ENCODE results near the gene VPS26B. TPM values are rescaled to one million over a fixed set of nuclear protein-coding genes. Genes with fewer than 3 reads are reported as not detected.
"Not testable (repeated sequence)": the region's sequence is repeated elsewhere in the genome, so short reads cannot be mapped to it uniquely, and the experiment has no call there.

VPS26B gene
- total RNA-seq, 1 donor from 2014 or later: 50.4 TPM

- H3K4me3 Mint-ChIP-seq (ENCODE audit: unreplicated experiment): no peak overlapping the region
- H3K27ac Mint-ChIP-seq (ENCODE audit: unreplicated experiment): no peak overlapping the region
- no peaks in the 10 kb centered on the region for H3K27me3 Mint-ChIP-seq (ENCODE audit: low read depth)
- H3K4me1 Mint-ChIP-seq (ENCODE audit: low read depth): peaks cover 22% of the 10 kb centered on the region
- no peak for DNase-seq (ENCODE audit: low spot score)
- H3K36me3 Mint-ChIP-seq (ENCODE audit: low read depth): peaks cover 3% of the 10 kb centered on the region
- TF ChIP-seq, protein P1, sequence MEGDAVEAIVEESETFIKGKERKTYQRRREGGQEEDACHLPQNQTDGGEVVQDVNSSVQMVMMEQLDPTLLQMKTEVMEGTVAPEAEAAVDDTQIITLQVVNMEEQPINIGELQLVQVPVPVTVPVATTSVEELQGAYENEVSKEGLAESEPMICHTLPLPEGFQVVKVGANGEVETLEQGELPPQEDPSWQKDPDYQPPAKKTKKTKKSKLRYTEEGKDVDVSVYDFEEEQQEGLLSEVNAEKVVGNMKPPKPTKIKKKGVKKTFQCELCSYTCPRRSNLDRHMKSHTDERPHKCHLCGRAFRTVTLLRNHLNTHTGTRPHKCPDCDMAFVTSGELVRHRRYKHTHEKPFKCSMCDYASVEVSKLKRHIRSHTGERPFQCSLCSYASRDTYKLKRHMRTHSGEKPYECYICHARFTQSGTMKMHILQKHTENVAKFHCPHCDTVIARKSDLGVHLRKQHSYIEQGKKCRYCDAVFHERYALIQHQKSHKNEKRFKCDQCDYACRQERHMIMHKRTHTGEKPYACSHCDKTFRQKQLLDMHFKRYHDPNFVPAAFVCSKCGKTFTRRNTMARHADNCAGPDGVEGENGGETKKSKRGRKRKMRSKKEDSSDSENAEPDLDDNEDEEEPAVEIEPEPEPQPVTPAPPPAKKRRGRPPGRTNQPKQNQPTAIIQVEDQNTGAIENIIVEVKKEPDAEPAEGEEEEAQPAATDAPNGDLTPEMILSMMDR (IDR thresholded peaks at IDR 0.05): no peak
- H3K9me3 Mint-ChIP-seq (ENCODE audit: low read depth): no peaks in the 10 kb centered on the region
Measured at GRCh38 chr11:134250675-134251074, 26.2 kb downstream of the VPS26B start.

- TF ChIP-seq, protein P1 (IDR thresholded peaks at IDR 0.05): no peak
- H3K27me3 Mint-ChIP-seq (ENCODE audit: low read depth): no peaks in the 10 kb centered on the region
- H3K4me3 Mint-ChIP-seq (ENCODE audit: unreplicated experiment): peak overlapping the region; percentile 86
- no peak for DNase-seq (ENCODE audit: low spot score)
- H3K36me3 Mint-ChIP-seq (ENCODE audit: low read depth): peaks cover 5% of the 10 kb centered on the region
- H3K27ac Mint-ChIP-seq (ENCODE audit: unreplicated experiment): peak overlapping the region; percentile 78
- no peaks in the 10 kb centered on the region for H3K9me3 Mint-ChIP-seq (ENCODE audit: low read depth)
- H3K4me1 Mint-ChIP-seq (ENCODE audit: low read depth): peaks cover 22% of the 10 kb centered on the region
Measured at GRCh38 chr11:134252346-134253187, 28.1 kb downstream of the VPS26B start.

DNA sequence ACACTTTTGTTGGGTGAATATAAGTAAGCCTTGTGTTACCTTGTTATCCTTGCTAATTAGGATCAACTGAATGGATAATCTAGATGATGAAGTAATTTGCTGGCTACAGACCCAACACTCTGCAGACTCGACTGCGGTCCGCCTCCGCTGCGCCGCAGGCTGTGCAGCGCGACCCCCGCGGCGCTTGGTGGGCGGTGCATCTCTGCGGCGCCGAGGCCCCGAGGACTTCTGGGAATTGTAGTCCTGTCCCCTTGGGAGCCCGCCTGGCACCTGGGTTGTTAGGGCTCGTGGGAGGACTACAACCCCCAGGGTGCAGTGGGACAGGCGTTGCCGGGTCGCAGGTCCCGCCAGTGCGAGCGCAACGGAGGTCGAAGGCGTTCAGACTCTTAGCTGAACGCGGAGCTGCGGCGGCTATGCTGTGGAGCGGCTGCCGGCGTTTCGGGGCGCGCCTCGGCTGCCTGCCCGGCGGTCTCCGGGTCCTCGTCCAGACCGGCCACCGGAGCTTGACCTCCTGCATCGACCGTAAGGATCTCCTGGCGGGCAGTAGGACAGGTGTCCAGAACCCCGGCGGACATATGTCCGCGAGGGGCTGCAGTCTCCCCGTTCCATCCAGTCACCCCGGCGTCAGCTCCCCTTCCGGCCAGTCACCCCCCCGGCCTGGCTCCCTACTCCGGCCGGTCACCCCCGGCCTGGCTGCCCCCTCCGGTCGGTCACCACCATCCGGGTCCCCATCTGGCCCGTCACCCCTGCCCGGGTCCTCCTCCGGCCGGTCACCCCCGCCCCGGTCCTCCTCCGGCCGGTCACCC is 28.9 kb downstream of the VPS26B start, which contains the start of the genes ACAD8 and THYN1:
TSS of gene ACAD8 (plus strand) at position 381 of the 806 bp plus-strand sequence. CDS start at position 414, 33 bp downstream.
TSS of gene THYN1 (minus strand) at position 165 of the 806 bp plus-strand sequence. CDS start 470 bp downstream, outside the sequence.
- H3K9me3 Mint-ChIP-seq (ENCODE audit: low read depth): no peaks in the 10 kb centered on the region
- peaks cover 22% of the 10 kb centered on the region for H3K4me1 Mint-ChIP-seq (ENCODE audit: low read depth)
- H3K27ac Mint-ChIP-seq (ENCODE audit: unreplicated experiment): peak within 1 kb of the TSS; percentile 78
- DNase-seq (ENCODE audit: low spot score): peak; percentile 98
- peak within 1 kb of the TSS; percentile 86 for H3K4me3 Mint-ChIP-seq (ENCODE audit: unreplicated experiment)
- H3K27me3 Mint-ChIP-seq (ENCODE audit: low read depth): no peaks in the 10 kb centered on the region
- peaks cover 4% of the 10 kb centered on the region for H3K36me3 Mint-ChIP-seq (ENCODE audit: low read depth)
- TF ChIP-seq, protein P1 (IDR thresholded peaks at IDR 0.05): peak; percentile 46

GRCh38 chr11:134254433-134255183 is 30.1 kb downstream of the VPS26B start:
- Mint-ChIP-seq H3K4me1 (ENCODE audit: low read depth) (peaks cover 22% of the 10 kb centered on the region), H3K4me3 (ENCODE audit: unreplicated experiment) (peak overlapping the region; percentile 86), H3K9me3 (ENCODE audit: low read depth) (no peaks in the 10 kb centered on the region), H3K27me3 (ENCODE audit: low read depth) (no peaks in the 10 kb centered on the region), H3K36me3 (ENCODE audit: low read depth) (peaks cover 6% of the 10 kb centered on the region), H3K27ac (ENCODE audit: unreplicated experiment) (no peak overlapping the region)
- TF ChIP-seq, protein P1 (IDR thresholded peaks at IDR 0.05): no peak
- DNase-seq (ENCODE audit: low spot score): no peak

- not testable (repeated sequence) for H3K27me3 Mint-ChIP-seq (ENCODE audit: low read depth); DNase-seq (ENCODE audit: low spot score); H3K36me3 Mint-ChIP-seq (ENCODE audit: low read depth); H3K27ac Mint-ChIP-seq (ENCODE audit: unreplicated experiment); H3K9me3 Mint-ChIP-seq (ENCODE audit: low read depth); H3K4me3 Mint-ChIP-seq (ENCODE audit: unreplicated experiment)
- peaks cover 22% of the 10 kb centered on the region for H3K4me1 Mint-ChIP-seq (ENCODE audit: low read depth)
Measured at GRCh38 chr11:134255184-134255561, 30.7 kb downstream of the VPS26B start.
